ENCODE data around the gene CPPED1. TPM values are rescaled to one million over a fixed set of nuclear protein-coding genes. Genes with fewer than 3 reads are reported as not detected.

The CPPED1 gene
- total RNA-seq, 1 experiment from 2014 or later = 7.9 TPM

GRCh38 chr16:12837756-12838155, 34.1 kb upstream of the CPPED1 start:
- no peak overlapping the region for H3K23ac ChIP-seq (ENCODE audit: insufficient read length, low read depth, low read length)
- no peak overlapping the region for H2AFZ ChIP-seq (ENCODE audit: low read length)
- no peak overlapping the region for H4K8ac ChIP-seq (replicated peaks; ENCODE audit: insufficient read length, low read depth, low read length)
- H3K4me2 ChIP-seq (ENCODE audit: insufficient read depth, insufficient read length, low read length) = no peak overlapping the region
- H2BK12ac ChIP-seq (ENCODE audit: insufficient read length, low read depth, low read length) = no peak overlapping the region
- Mint-ChIP-seq H3K27ac (no peak overlapping the region), H3K27me3 (ENCODE audit: low read depth) (peaks cover 2% of the 10 kb centered on the region), H3K36me3 (ENCODE audit: insufficient read depth in 1 of 3, low read depth in 3 of 3) (peaks cover 0 to 6% (median 0%) of the 10 kb centered on the region in 3 experiments; a peak in 2 of 7 replicates), H3K9me3 (peaks cover 13 to 15% of the 10 kb centered on the region in 2 experiments), H3K4me1 (peaks cover 3 to 6% of the 10 kb centered on the region in 2 experiments; a peak in 3 of 4 replicates), H3K4me3 (no peak overlapping the region)
- H2BK120ac ChIP-seq (ENCODE audit: low read depth, low read length, poor library complexity, severe bottlenecking) = no peak overlapping the region
- H3K79me1 ChIP-seq (ENCODE audit: insufficient read depth, low read depth, low read length, poor library complexity, severe bottlenecking) = no peaks in the 10 kb centered on the region
- H3K56ac ChIP-seq (ENCODE audit: insufficient read length, low read depth, low read length) = no peak overlapping the region
- no peak overlapping the region for H3K14ac ChIP-seq (ENCODE audit: insufficient read depth, low read length)
- no peaks in the 10 kb centered on the region for H3K4me1 ChIP-seq (ENCODE audit: insufficient read depth, low read length)
- H4K5ac ChIP-seq (ENCODE audit: insufficient read length, low read depth, low read length) = no peak overlapping the region
- H3K27me3 ChIP-seq (ENCODE audit: insufficient read depth, low read length) = no peaks in the 10 kb centered on the region
- no peaks in the 10 kb centered on the region for H3K79me2 ChIP-seq (ENCODE audit: insufficient read depth, low read length)
- H3K9me3 ChIP-seq (ENCODE audit: control insufficient read depth, low read depth, low read length) = no peaks in the 10 kb centered on the region
- TF ChIP-seq, protein P1, sequence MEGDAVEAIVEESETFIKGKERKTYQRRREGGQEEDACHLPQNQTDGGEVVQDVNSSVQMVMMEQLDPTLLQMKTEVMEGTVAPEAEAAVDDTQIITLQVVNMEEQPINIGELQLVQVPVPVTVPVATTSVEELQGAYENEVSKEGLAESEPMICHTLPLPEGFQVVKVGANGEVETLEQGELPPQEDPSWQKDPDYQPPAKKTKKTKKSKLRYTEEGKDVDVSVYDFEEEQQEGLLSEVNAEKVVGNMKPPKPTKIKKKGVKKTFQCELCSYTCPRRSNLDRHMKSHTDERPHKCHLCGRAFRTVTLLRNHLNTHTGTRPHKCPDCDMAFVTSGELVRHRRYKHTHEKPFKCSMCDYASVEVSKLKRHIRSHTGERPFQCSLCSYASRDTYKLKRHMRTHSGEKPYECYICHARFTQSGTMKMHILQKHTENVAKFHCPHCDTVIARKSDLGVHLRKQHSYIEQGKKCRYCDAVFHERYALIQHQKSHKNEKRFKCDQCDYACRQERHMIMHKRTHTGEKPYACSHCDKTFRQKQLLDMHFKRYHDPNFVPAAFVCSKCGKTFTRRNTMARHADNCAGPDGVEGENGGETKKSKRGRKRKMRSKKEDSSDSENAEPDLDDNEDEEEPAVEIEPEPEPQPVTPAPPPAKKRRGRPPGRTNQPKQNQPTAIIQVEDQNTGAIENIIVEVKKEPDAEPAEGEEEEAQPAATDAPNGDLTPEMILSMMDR (conservative IDR thresholded peaks at IDR 0.05) = no peak
- H2AK5ac ChIP-seq (ENCODE audit: insufficient read length, low read length) = no peak overlapping the region
- no peak overlapping the region for H3K4ac ChIP-seq (ENCODE audit: low read depth, low read length)
- H2BK20ac ChIP-seq (ENCODE audit: low read depth, low read length, poor library complexity, severe bottlenecking) = no peak overlapping the region
- no peaks in the 10 kb centered on the region for H3K23me2 ChIP-seq (ENCODE audit: insufficient read length, low read depth, low read length, poor library complexity, severe bottlenecking)
- no peak overlapping the region for H3K9ac ChIP-seq (ENCODE audit: extremely low read depth, insufficient read length, low read length)
- H2BK15ac ChIP-seq (ENCODE audit: low read depth, low read length) = no peak overlapping the region
- no peak overlapping the region for H3T11ph ChIP-seq (ENCODE audit: low read length)
- H2BK5ac ChIP-seq (ENCODE audit: insufficient read length, low read length) = no peak overlapping the region
- H4K20me1 ChIP-seq (ENCODE audit: control insufficient read depth, insufficient read depth, insufficient read length) = no peaks in the 10 kb centered on the region
- H3K18ac ChIP-seq (ENCODE audit: insufficient read length, low read depth, low read length) = no peak overlapping the region
- H4K91ac ChIP-seq (ENCODE audit: insufficient read length, low read depth, low read length) = no peak overlapping the region
- H3K27ac ChIP-seq (ENCODE audit: insufficient read length, low read depth, low read length) = no peak overlapping the region
- no peak for DNase-seq
